MCF 10A (cell line): ENCODE results near the gene ADAM22. TPM values are rescaled to one million over a fixed set of nuclear protein-coding genes. Genes with fewer than 3 reads are reported as not detected.
"Not testable (repeated sequence)": the region's sequence is repeated elsewhere in the genome, so short reads cannot be mapped to it uniquely, and the experiment has no call there.

Source experiments
- BruUV-seq: library from RNA; stranded (reverse); fragments of 400-500 nt; replicated peaks from 2 replicates; lab custom pipeline; 2021; lab: Mats Ljungman, UMichigan
- CTCF ChIA-PET: fragments of 300-600 bp; sonication (Branson Sonifier 250); formaldehyde crosslinking; extraction: SDS; loops from one replicate; lab custom pipeline; 2021; ENCODE audit warnings: antibody characterized with exemption, inconsistent platforms; lab: Yijun Ruan, JAX
- POLR2A ChIA-PET: fragments of 300-600, 350-650 bp; sonication (Branson Sonifier 250); formaldehyde crosslinking; extraction: SDS; loops from one replicate; lab custom pipeline; 2020; ENCODE audit warnings: antibody characterized with exemption, inconsistent platforms; lab: Yijun Ruan, JAX
- DNase-seq: peaks from one replicate; pipeline ENCODE4 v3.0.0-alpha.2; 2018; ENCODE audit not compliant: unreplicated experiment
- H3K27ac Mint-ChIP-seq: one replicate; pipeline ENCODE4 v1.8.0; 2022; ENCODE audit warnings: mild to moderate bottlenecking, low read depth, mixed read lengths; ENCODE audit not compliant: unreplicated experiment
- H3K27me3 Mint-ChIP-seq: one replicate; pipeline ENCODE4 v1.8.0; 2022; ENCODE audit warnings: mixed read lengths; ENCODE audit not compliant: insufficient read depth, unreplicated experiment
- H3K36me3 Mint-ChIP-seq: one replicate; pipeline ENCODE4 v1.8.0; 2022; ENCODE audit warnings: mild to moderate bottlenecking, moderate library complexity, mixed read lengths; ENCODE audit not compliant: insufficient read depth, unreplicated experiment
- H3K4me1 Mint-ChIP-seq: one replicate; pipeline ENCODE4 v1.8.0; 2022; ENCODE audit warnings: mixed read lengths; ENCODE audit not compliant: insufficient read depth, unreplicated experiment
- H3K4me3 Mint-ChIP-seq: one replicate; pipeline ENCODE4 v1.8.0; 2022; ENCODE audit warnings: mild to moderate bottlenecking, moderate library complexity, mixed read lengths; ENCODE audit not compliant: unreplicated experiment
- H3K9me3 Mint-ChIP-seq: one replicate; pipeline ENCODE4 v1.8.0; 2022; ENCODE audit warnings: mixed read lengths; ENCODE audit not compliant: unreplicated experiment
- CTCF ChIP-seq: fragments of 200-600 bp; IDR thresholded peaks from one replicate; pipeline ENCODE4 v1.8.0; 2022; ENCODE audit warnings: antibody characterized with exemption, mild to moderate bottlenecking; ENCODE audit not compliant: unreplicated experiment
- intact Hi-C: fragments of 100-400 bp; cut with micrococcal nuclease; formaldehyde crosslinking; loops from 2 replicates; pipeline ENCODE4 v1.14.1; 2022
- total RNA-seq: library from RNA; stranded (reverse); gene quantifications from 2 replicates; pipeline ENCODE4 v1.2.3, GENCODE V29; 2022

ADAM22 gene
- total RNA-seq, 1 experiment from 2014 or later: not detected

- no peak overlapping the region for H3K4me3 Mint-ChIP-seq
- intact Hi-C loops: no loop called here
- TF ChIP-seq CTCF: no peak
- no TSS peak for BruUV-seq
- H3K9me3 Mint-ChIP-seq: no peaks in the 10 kb centered on the region
- POLR2A ChIA-PET: interaction anchor here (0.6 kb wide), 1 partner anchor 45 kb away, joined by 4 read pairs; no protein-coding TSS in a partner anchor
- H3K4me1 Mint-ChIP-seq: no peaks in the 10 kb centered on the region
- H3K27ac Mint-ChIP-seq: no peak overlapping the region
- H3K36me3 Mint-ChIP-seq: no peaks in the 10 kb centered on the region
- no peaks in the 10 kb centered on the region for H3K27me3 Mint-ChIP-seq
- no peak for DNase-seq
- CTCF ChIA-PET: interaction anchor here (1.5 kb wide), 1 partner anchor 33 kb away, joined by 3 read pairs; no protein-coding TSS in a partner anchor
Observed at GRCh38 chr7:87919875-87920274, 14.2 kb upstream of the ADAM22 start.

- H3K4me1 Mint-ChIP-seq: no peaks in the 10 kb centered on the region
Observed at GRCh38 chr7:87920578-87920977, 13.5 kb upstream of the ADAM22 start.

GRCh38 chr7:87922759-87923395 lies 11.2 kb upstream of the ADAM22 start:
- CTCF ChIA-PET, H3K9me3 Mint-ChIP-seq, intact Hi-C loops, DNase-seq, H3K36me3 Mint-ChIP-seq, H3K27me3 Mint-ChIP-seq, H3K4me3 Mint-ChIP-seq, H3K27ac Mint-ChIP-seq, BruUV-seq, H3K4me1 Mint-ChIP-seq, POLR2A ChIA-PET: not testable (repeated sequence)

More at GRCh38 chr7:87920578-87920977, 13.5 kb upstream of the ADAM22 start:
- Mint-ChIP-seq H3K27ac (no peak overlapping the region), H3K4me3 (no peak overlapping the region), H3K27me3 (no peaks in the 10 kb centered on the region), H3K36me3 (no peaks in the 10 kb centered on the region), H3K9me3 (no peaks in the 10 kb centered on the region)
- no peak for DNase-seq
- TF ChIP-seq CTCF: no peak
- intact Hi-C loops: no loop called here
- CTCF ChIA-PET: interaction anchor here (0.7 to 1.5 kb wide), 3 partner anchors 34 to 1712 kb away, joined by 3 read pairs; no protein-coding TSS in a partner anchor
- no TSS peak for BruUV-seq
- POLR2A ChIA-PET: interaction anchor here (1.2 kb wide), 1 partner anchor 14 kb away, joined by 4 read pairs; the partner anchor contains the start of gene ADAM22

- Mint-ChIP-seq H3K27me3 (peaks cover 33% of the 10 kb centered on the region), H3K9me3 (no peaks in the 10 kb centered on the region), H3K27ac (no peak overlapping the region), H3K36me3 (no peaks in the 10 kb centered on the region), H3K4me1 (no peaks in the 10 kb centered on the region), H3K4me3 (no peak overlapping the region)
- no peak for DNase-seq
- intact Hi-C loops: no loop called here
- ChIA-PET CTCF (interaction anchor here (0.6 kb wide), 1 partner anchor 724 kb away, joined by 3 read pairs; no protein-coding TSS in a partner anchor), POLR2A (no interaction called here)
- TF ChIP-seq CTCF: no peak
- no TSS peak for BruUV-seq
Observed at GRCh38 chr7:87926581-87927461, 7.2 kb upstream of the ADAM22 start.
